A549 (cell line): Measurements from ENCODE around the gene HAAO.

ENCODE experiments used
- CBX8 ChIP-seq: fragments of 200-600 bp; sonication (generic); IDR thresholded peaks from 2 replicates; pipeline ENCODE4 v1.6.1; 2016
- CTCF ChIP-seq: fragments of >200 bp; sonication (Bioruptor Twin); formaldehyde crosslinking; IDR thresholded peaks from 3 replicates; pipeline ENCODE4 v1.5.1; 2016

GRCh38 chr2:42764096-42764495 is 28.3 kb downstream of the HAAO start, which contains the start of gene OXER1:
- TF ChIP-seq CTCF (no peak), CBX8 (no peak)
